ENCODE measurements around the gene NOS3.

NOS3 gene

GRCh38 chr7:151060416-151061212, 69.8 kb downstream of the NOS3 start:
- peak; percentile 89 for DNase-seq

- peak; percentile 71 for DNase-seq
These were observed 70.6 kb downstream of the NOS3 start for GRCh38 chr7:151061213-151062110.

GRCh38 chr7:151062111-151062398, 71.2 kb downstream of the NOS3 start:
- DNase-seq: no peak

- peak; percentile 72 for DNase-seq
These were observed 71.8 kb downstream of the NOS3 start for GRCh38 chr7:151062399-151063211.

- peak; percentile 64 for DNase-seq
These were observed 72.4 kb downstream of the NOS3 start for GRCh38 chr7:151063212-151063561.
